NCI-H2171 treated with DMSO at 0.1 percent for 48 hours (cell line): ENCODE results near the gene RNF182.
"Not testable (repeated sequence)": the region's sequence is repeated elsewhere in the genome, so short reads cannot be mapped to it uniquely, and the experiment has no call there.

Experiments used
- DNase-seq: peaks from one replicate; lab custom pipeline; 2025; lab: John Stamatoyannopoulos, UW

RNF182 gene

GRCh38 chr6:13965582-13966127 lies 40.9 kb downstream of the RNF182 start:
- no peak for DNase-seq

DNA sequence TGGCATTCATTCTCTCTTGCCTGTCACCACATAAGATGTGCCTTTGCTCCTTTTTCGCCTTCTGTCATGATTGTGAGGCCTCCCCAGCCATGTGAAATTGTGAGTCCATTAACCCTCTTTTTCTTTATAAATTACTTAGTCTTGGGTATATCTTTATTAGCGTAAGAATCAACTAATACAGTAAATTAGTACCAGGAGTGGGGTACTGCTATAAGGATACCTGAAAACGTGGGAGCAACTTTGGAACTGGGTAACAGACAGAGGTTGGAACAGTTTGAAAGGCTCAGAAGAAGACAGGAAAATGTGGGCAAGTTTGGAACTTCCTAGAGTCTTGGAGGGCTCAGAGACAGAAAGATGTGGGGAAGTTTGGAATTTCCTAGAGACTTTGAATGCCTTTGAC lies 46.6 kb downstream of the RNF182 start:
- DNase-seq = no peak

GRCh38 chr6:13972602-13973001 lies 47.9 kb downstream of the RNF182 start:
- DNase-seq = not testable (repeated sequence)

- not testable (repeated sequence) for DNase-seq
Measured at GRCh38 chr6:13973422-13973821, 48.7 kb downstream of the RNF182 start.

DNA sequence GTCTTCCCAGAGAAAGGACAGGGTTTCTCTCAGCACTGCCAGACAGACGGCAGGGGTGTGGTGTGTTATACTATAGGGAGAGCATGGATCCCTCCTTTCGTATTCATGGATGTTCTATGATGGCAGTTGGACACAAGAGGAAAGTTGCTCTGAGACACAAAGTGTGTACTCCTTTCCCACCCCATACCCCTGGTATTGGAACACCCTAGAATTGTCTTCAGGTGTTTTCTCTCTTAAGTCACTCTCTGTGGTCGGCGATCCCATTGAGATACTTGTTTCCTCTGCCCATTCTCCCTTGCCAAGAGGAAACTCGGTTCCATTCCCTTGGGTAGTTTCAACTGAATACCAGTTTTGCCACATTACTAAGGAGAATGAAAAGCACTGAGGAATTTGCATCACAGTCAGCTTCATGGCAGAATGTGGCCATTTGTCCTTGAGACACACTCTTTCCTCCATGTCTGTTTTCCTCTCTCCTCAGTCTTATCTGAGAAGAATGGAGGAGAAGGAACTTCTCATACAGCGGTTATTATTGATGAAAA lies 53.4 kb downstream of the RNF182 start:
- no peak for DNase-seq

- no peak for DNase-seq
Measured at GRCh38 chr6:13978787-13979186, 54.0 kb downstream of the RNF182 start.

DNA sequence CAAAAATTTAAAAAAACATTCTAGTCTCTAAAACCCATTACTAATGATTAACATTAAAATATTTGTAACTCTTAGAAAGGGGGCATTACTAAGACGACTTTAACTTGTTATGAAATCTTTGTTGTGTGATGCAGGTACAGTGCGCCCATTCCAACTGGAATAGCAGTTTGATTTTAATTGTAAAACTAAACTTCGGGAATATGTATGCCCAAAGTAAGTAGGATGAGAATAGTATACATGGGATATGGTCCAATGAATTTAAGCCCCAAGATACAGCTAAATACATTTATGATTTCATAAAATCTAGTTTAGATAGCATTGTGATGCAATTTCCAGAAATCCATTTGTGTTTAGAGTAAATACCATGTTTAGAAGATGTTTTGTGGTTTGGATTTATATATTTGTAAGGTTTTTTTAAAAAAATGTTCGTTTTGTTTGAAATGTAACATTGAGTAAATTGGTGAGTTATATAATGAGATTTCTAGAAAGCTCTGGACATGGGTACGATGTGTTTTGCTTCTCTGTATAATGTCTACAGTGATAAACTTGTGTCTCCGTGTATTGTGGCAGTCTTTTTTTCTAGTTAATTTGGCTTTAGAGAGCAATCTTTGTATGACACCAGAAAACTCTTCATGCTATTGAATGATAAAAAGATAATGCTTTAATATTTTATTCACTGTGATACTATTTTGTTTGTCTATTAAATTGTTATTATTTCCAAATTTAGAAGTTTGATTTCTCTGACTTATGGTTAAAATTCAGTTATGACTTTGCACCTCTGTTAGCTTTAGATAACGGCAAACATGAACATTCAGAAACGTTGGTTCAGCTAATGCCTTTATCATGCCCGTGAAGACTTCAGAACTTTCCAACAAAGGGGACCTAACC lies 54.8 kb downstream of the RNF182 start:
- DNase-seq = no peak

GRCh38 chr6:13980534-13980933 lies 55.8 kb downstream of the RNF182 start:
- DNase-seq = no peak

GRCh38 chr6:13985663-13986325 lies 61.0 kb downstream of the RNF182 start:
- DNase-seq = no peak

- DNase-seq = no peak
Measured at GRCh38 chr6:13986700-13987399, 62.1 kb downstream of the RNF182 start.

DNA sequence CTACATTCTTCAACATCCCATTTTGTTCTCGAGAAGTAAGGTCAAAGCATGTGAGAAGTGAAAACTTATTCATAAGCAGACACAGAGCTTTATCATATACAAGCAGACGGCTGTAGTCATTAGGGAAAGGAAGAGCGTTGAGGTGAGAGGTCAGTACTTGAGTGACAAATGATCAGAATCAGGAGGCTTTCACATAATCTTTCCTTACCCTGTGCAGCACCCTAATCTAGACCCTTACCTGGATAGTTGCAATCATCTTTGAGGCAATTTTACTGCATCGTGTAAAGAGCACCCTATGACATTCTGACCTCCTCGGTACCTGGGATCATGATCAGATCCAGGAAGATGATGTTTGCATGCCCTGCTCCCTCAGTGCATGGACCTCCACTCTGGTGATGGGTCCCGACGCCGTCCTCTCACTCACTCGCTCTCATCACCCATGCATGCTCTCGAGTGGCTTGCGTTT lies 62.7 kb downstream of the RNF182 start:
- no peak for DNase-seq

- DNase-seq = no peak
Measured at GRCh38 chr6:13988049-13988738, 63.4 kb downstream of the RNF182 start.

DNA sequence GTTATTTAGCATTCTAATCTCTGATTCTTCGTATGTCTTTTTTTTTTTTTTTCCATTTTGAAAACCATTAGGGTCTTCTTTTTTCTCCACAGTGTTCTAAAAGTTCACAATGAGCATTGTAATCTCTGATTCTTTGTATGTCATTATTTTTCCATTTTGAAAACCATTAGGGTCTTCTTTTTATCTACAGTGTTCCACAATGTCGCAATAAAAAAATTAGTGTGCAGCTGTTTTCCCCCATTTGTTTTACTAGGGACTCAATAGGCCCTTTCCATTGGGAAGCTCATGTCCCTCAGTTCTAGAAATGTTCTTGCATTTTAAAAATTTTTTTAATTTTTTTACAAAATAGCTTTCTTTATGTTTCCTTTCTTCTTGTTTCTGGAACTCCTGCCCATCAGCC lies 64.2 kb downstream of the RNF182 start:
- no peak for DNase-seq

DNA sequence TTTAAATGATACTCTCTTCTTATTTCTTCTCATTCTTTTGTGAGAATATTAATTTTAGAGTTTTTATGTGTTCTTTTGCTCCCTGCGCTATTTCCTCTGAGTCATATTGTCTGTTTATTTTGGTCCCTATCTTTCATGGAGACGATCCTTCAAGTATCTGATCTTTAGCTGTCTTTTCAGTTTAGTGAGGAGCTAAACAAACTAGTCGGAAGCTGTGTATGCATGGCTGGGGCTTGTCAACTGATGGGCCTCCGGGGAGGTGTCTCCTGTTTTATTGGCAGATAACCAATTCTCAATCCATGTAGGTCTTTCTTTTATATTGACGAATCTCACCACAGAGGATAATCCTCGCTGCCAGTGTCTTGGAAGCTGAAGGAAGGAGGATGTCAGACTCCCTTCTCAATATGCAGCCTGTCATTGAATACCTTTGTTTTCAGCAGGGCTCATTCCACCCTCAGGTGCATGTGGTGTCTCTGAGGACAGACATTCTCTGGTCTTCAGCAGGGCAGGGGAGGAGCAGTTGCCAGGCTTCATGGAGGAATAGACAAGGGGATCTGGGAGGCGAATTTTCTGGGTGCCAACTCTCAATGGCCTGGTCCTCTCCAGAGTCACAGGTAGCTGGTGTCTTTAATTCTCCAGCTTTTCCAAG lies 64.9 kb downstream of the RNF182 start:
- DNase-seq = no peak

GRCh38 chr6:13990796-13991195 lies 66.0 kb downstream of the RNF182 start:
- no peak for DNase-seq

DNA sequence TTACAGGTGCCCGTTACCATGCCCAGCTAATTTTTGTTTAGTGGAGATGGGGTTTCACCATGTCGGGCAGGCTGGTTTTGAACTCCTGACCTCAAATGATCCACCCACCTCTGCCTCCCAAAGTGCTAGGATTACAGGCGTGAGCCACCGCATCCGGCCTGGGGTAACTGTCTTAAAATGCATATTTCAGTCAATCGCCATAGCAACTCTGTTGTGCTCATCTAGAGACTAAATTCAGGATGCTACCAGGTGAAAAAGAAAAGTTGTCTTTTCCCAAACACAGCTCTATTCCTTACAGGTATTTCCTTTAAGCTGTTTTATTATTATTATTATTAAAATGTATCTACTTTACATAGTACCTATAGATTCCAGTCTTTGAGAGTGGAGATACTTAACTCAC lies 66.6 kb downstream of the RNF182 start:
- no peak for DNase-seq

DNA sequence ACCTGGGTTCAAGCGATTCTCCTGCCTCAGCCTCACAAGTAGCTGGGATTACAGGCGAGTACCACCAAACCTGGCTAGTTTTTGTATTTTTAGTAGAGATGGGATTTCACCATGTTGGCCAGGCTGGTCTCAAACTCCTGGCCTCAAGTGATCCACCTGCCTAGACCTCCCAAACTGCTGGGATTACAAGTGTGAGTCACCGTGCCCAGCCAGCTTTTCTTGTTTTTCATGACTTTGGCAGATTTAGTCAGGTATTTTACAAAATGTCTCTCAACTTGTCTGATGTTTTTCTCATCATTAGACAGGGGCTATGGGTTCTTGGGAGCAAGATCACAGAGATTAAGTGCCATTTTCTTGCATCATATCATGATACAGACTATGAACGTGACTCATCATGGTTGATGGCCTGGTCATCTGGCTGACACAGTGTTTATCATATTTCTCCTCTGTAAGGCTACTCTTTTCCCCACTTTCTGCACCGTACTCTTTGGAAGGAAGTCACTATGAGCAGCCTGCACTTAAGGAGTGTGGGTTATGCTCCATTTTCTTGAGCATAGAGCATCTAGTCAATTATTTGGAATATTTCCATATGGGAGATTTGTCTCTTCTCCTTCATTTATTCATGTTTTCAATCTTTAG lies 67.8 kb downstream of the RNF182 start:
- no peak for DNase-seq

DNA sequence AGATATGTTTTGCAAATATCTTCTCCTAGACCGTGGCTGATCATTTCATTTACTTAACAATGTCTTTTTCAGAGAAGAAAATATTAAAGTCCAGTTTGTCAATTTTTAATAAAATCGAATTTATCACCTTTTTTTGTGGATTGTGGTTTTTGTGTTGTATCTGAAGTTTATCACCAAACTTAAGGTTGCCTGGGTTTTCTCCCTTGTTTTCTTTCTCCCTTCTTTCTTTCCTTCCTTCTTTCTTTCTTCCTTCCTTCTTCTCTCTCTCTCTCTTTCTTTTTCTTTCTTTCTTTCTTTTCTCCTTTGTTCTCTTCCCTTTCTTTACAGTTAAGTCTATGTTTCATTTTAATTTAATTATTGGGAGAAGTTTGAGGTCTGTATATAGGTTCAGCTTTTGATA lies 68.7 kb downstream of the RNF182 start:
- no peak for DNase-seq

- no peak for DNase-seq
Measured at GRCh38 chr6:13998356-13998755, 73.6 kb downstream of the RNF182 start.

DNA sequence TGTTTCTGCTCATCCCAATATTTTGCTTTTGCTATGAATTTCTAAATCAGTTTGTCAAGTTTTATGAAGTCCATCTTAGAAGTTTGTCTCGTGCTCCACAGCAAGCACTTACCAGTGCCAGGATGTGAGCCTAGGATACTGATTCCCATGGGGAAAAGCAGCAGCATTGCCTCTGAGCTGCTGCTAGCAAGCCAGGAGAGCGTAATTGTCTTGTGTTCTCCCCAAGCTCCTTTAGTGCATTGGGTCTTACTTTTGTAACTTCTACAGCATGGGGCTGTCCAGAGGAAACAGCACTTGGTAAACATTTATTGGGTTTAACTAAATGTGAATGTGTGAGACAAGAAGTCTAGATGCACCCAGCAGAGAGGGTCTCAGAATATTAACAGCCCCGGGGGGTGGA lies 76.1 kb downstream of the RNF182 start:
- no peak for DNase-seq
